GM20000 (cell line): ENCODE data around the gene HTT.

Experiments
- DNase-seq: peaks from one replicate; pipeline ENCODE4 v3.0.0; 2012; ENCODE audit warnings: low spot score
- TF ChIP-seq, protein P1 (sequence below): IDR thresholded peaks from 2 replicates; pipeline ENCODE4 v1.5.1; 2012; ENCODE audit warnings: mild to moderate bottlenecking, control low read depth; ENCODE audit errors: extremely low read depth, missing control alignments

HTT gene

DNA sequence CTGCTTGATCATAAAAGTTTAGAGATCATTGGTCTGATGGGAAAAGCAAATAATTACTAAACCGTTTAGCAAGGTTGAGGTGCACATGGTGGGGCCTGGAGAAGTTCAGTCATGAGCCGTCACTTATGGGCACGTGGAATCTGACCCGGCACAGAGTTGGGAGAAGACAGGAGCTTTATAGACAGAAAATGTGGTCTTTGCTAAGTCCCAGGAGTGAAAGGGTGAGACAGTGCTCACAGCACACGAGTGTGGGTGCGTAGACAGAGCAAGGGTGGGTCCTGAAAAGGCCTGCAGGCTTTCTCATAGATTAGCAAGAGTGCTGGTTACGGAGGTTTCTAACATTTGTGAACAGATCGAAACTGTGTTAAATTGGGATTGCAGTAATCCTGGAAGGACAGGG, 43.8 kb downstream of the HTT start:
- no peak for DNase-seq
- TF ChIP-seq, protein P1, sequence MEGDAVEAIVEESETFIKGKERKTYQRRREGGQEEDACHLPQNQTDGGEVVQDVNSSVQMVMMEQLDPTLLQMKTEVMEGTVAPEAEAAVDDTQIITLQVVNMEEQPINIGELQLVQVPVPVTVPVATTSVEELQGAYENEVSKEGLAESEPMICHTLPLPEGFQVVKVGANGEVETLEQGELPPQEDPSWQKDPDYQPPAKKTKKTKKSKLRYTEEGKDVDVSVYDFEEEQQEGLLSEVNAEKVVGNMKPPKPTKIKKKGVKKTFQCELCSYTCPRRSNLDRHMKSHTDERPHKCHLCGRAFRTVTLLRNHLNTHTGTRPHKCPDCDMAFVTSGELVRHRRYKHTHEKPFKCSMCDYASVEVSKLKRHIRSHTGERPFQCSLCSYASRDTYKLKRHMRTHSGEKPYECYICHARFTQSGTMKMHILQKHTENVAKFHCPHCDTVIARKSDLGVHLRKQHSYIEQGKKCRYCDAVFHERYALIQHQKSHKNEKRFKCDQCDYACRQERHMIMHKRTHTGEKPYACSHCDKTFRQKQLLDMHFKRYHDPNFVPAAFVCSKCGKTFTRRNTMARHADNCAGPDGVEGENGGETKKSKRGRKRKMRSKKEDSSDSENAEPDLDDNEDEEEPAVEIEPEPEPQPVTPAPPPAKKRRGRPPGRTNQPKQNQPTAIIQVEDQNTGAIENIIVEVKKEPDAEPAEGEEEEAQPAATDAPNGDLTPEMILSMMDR = no peak

DNA sequence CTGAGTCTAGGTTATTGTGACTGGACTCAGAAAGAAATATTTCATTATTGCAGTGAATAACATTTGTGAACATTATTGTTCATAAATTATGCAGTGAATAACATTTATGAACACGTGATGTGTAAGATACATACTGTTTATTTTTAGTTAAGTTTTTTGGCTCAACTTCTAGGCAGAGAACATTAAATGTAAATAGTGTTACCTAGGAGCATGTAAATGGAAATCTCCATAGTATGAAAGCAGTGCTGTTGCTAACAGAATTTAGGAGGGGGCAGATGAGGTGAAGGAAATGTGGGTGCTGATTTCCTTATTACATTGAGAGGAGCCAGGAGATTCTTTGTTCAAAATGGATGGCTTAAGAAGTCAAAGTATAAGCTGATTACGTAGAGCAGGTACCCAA, 45.0 kb downstream of the HTT start:
- DNase-seq = no peak
- TF ChIP-seq, protein P1 = no peak

DNA sequence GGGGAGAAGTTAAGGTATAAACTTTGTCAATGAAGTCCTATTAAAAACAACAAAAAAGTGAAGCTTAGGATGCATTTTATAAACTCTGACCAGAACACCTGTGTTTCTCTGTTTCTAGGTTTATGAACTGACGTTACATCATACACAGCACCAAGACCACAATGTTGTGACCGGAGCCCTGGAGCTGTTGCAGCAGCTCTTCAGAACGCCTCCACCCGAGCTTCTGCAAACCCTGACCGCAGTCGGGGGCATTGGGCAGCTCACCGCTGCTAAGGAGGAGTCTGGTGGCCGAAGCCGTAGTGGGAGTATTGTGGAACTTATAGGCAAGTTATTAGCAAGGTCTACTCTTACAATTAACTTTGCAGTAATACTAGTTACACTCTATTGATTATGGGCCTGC, 46.6 kb downstream of the HTT start:
- no peak for DNase-seq
- TF ChIP-seq, protein P1 = no peak

DNA sequence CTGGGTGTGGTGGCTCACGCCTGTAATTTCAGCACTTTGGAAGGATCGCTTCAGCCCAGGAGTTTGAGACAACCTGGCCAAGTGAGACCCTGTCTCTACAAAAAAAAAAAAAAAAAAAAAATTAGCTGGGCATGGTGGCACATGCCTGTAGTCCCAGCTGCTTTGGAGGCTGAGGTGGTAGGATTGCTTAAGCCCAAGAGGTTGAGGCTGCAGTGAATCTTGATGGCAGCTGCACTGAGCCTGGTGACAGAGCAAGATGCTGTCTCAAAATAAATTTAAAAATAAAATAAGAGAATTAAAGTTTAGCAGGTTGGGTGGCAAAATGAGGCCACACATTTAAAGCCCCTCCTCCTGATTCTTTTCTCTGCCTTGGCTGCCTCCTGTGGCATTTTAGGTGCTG, 47.1 kb downstream of the HTT start:
- no peak for DNase-seq
- TF ChIP-seq, protein P1 = no peak

DNA sequence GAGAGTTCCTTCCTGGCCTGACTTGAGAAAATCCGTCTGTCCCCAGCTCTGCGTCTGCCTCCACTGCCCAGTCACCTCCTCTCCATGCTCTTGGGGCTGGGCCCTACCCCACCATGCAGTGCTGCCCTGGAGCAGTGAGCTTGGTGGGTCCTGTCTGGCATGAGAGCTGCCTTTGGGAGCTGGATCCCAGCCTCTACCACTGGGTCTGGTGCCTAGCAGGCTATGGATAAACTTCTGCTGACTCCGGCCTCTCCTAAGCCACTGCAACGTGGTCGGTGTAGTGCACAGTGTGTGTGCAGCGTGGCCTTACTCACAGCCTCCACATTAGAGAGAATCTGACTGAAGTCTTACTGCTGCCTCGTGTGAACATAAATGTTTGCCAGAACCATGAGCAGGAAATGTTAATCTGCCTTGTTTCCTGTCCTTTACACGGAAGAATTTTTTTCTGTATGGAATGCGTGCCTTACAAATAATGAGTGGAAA, 47.6 kb downstream of the HTT start:
- DNase-seq = no peak
- TF ChIP-seq, protein P1 = no peak

DNA sequence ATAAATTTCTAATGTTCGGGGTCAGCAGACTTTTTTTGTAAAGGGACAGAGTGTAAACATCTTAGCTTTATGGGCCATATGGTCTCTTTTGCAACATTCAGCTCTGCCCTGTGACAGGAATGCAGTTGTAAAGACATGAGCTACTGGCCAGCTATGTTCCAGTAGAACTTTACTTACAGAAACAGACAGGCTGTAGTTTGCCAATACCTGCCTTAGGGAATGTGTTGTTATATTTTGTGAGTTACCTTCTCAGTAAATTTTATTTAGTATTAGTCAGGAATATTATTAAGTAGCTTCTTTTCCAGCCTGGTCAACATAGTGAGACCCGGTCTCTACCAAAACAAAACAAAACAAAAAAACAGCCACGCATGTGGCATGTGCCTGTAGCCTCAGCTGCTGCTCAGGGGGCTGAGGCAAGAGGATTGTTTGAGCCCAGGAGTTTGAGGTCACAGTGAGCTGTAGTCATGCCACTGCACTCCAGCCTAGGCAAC, 48.7 kb downstream of the HTT start:
- TF ChIP-seq, protein P1 = no peak
- no peak for DNase-seq

DNA sequence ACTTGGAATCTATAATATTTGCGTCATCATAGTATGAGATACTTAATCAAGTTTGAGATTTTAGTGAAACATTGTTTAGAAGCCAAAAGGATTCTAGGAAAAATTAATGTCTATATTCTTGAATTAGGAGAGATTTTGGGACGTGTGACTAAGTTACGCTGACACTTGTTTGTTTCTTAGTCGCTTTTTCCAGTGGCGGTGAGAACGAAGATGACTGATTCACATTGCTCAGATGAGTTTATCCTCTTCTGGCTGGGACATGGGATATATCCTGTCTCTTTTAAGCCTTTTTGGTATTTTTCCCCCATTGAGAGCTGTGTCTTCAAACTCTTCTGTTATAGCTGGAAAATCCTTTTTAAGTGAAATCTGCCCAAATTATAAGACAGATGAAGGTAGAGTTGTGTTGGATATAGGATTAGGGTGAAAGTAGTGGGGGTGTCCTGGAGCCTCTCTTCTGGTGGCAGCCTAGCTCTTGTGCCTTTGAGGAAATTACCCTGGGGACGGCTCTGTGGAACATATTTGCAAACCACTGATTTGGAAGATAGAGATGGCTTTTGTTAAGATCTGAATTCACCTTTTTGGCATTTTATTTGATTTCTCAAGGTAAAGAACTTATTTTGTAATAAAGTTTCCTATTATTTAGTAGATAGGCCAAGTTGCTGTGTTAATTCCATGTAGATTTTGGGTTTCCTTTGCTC, 49.7 kb downstream of the HTT start:
- TF ChIP-seq, protein P1 = no peak
- no peak for DNase-seq
